ENCODE data around the gene KLKB1.

Gene KLKB1

GRCh38 chr4:186226521-186227189 is 652 bp upstream of the KLKB1 start:
- H3K18ac ChIP-seq (ENCODE audit: low read length) = no peak overlapping the region
- no peak overlapping the region for H2AK5ac ChIP-seq (ENCODE audit: low read length)
- no peak overlapping the region for H4K91ac ChIP-seq (ENCODE audit: low read depth, low read length)
- H3K27ac ChIP-seq (ENCODE audit: low read depth, low read length) = no peak overlapping the region
- no peak overlapping the region for H2AFZ ChIP-seq (ENCODE audit: insufficient read depth, low read length, poor library complexity)
- no peaks in the 10 kb centered on the region for H3K27me3 ChIP-seq (ENCODE audit: insufficient read depth, low read length)
- no peaks in the 10 kb centered on the region for H3K79me2 ChIP-seq (ENCODE audit: control insufficient read depth, insufficient read depth, low read length, poor library complexity)
- peaks cover 2% of the 10 kb centered on the region for H3K9me3 ChIP-seq (ENCODE audit: insufficient read depth, low read depth, low read length)
- no peak overlapping the region for H2BK12ac ChIP-seq (ENCODE audit: low read length)
- H3K4me1 ChIP-seq (ENCODE audit: control insufficient read depth in 1 of 2, insufficient read depth in 2 of 2, low read length in 2 of 2) = no peaks in the 10 kb centered on the region
- no peak for DNase-seq
- no CpG with 5 or more reads among the region's 3 CpGs for WGBS (ENCODE audit: extremely low coverage, insufficient coverage, insufficient read length)
- H4K8ac ChIP-seq (ENCODE audit: low read depth, low read length) = no peak overlapping the region
- no peaks in the 10 kb centered on the region for H3K79me1 ChIP-seq (ENCODE audit: low read length)
- no peak overlapping the region for H4K12ac ChIP-seq (ENCODE audit: low read depth, low read length)
- H2BK120ac ChIP-seq (ENCODE audit: insufficient read depth, low read length, poor library complexity) = no peak overlapping the region
- H3K36me3 ChIP-seq (ENCODE audit: control insufficient read depth in 1 of 2, insufficient read depth in 2 of 2, low read length in 2 of 2) = no peaks in the 10 kb centered on the region
- H3K4me2 ChIP-seq (ENCODE audit: low read length) = no peak overlapping the region
- H3K23ac ChIP-seq (ENCODE audit: low read length) = no peak overlapping the region
- no peak overlapping the region for H3K9ac ChIP-seq (ENCODE audit: low read length)
- H3K4ac ChIP-seq (ENCODE audit: low read depth, low read length) = no peak overlapping the region
- no peak overlapping the region for H2BK5ac ChIP-seq (ENCODE audit: low read depth, low read length, poor library complexity)
- H3K4me3 ChIP-seq (ENCODE audit: low read depth, low read length) = no peak overlapping the region
- H3K14ac ChIP-seq (ENCODE audit: low read length) = no peak overlapping the region

GRCh38 chr4:186227744-186228513 is 622 bp downstream of the KLKB1 start:
- Histone ChIP-seq H2BK12ac (ENCODE audit: low read length) (no peak overlapping the region), H3K27me3 (ENCODE audit: insufficient read depth, low read length) (no peaks in the 10 kb centered on the region), H2AK5ac (ENCODE audit: low read length) (no peak overlapping the region), H4K8ac (ENCODE audit: low read depth, low read length) (no peak overlapping the region), H2BK5ac (ENCODE audit: low read depth, low read length, poor library complexity) (no peak overlapping the region), H3K9ac (ENCODE audit: low read length) (no peak overlapping the region), H3K4ac (ENCODE audit: low read depth, low read length) (no peak overlapping the region), H4K91ac (ENCODE audit: low read depth, low read length) (no peak overlapping the region), H3K14ac (ENCODE audit: low read length) (no peak overlapping the region), H3K9me3 (ENCODE audit: insufficient read depth, low read depth, low read length) (peaks cover 2% of the 10 kb centered on the region), H4K12ac (ENCODE audit: low read depth, low read length) (no peak overlapping the region), H3K4me3 (ENCODE audit: low read depth, low read length) (no peak overlapping the region), H3K18ac (ENCODE audit: low read length) (no peak overlapping the region), H3K23ac (ENCODE audit: low read length) (no peak overlapping the region), H3K4me2 (ENCODE audit: low read length) (no peak overlapping the region), H2AFZ (ENCODE audit: insufficient read depth, low read length, poor library complexity) (no peak overlapping the region), H3K27ac (ENCODE audit: low read depth, low read length) (no peak overlapping the region), H3K4me1 (ENCODE audit: control insufficient read depth in 1 of 2, insufficient read depth in 2 of 2, low read length in 2 of 2) (no peaks in the 10 kb centered on the region), H3K79me1 (ENCODE audit: low read length) (no peaks in the 10 kb centered on the region), H3K36me3 (ENCODE audit: control insufficient read depth in 1 of 2, insufficient read depth in 2 of 2, low read length in 2 of 2) (no peaks in the 10 kb centered on the region), H3K79me2 (ENCODE audit: control insufficient read depth, insufficient read depth, low read length, poor library complexity) (no peaks in the 10 kb centered on the region), H2BK120ac (ENCODE audit: insufficient read depth, low read length, poor library complexity) (no peak overlapping the region)
- no CpG with 5 or more reads among the region's 2 CpGs for WGBS (ENCODE audit: extremely low coverage, insufficient coverage, insufficient read length)
- DNase-seq = no peak

GRCh38 chr4:186228514-186228894 is 1.2 kb downstream of the KLKB1 start:
- Histone ChIP-seq H4K12ac (ENCODE audit: low read depth, low read length) (no peak overlapping the region), H2BK5ac (ENCODE audit: low read depth, low read length, poor library complexity) (no peak overlapping the region), H3K9me3 (ENCODE audit: insufficient read depth, low read depth, low read length) (peaks cover 2% of the 10 kb centered on the region), H3K4ac (ENCODE audit: low read depth, low read length) (no peak overlapping the region), H3K4me3 (ENCODE audit: low read depth, low read length) (no peak overlapping the region), H3K4me2 (ENCODE audit: low read length) (no peak overlapping the region), H3K4me1 (ENCODE audit: control insufficient read depth in 1 of 2, insufficient read depth in 2 of 2, low read length in 2 of 2) (no peaks in the 10 kb centered on the region), H3K18ac (ENCODE audit: low read length) (no peak overlapping the region), H3K36me3 (ENCODE audit: control insufficient read depth in 1 of 2, insufficient read depth in 2 of 2, low read length in 2 of 2) (no peaks in the 10 kb centered on the region), H3K14ac (ENCODE audit: low read length) (no peak overlapping the region), H3K23ac (ENCODE audit: low read length) (no peak overlapping the region), H4K91ac (ENCODE audit: low read depth, low read length) (no peak overlapping the region), H3K27ac (ENCODE audit: low read depth, low read length) (no peak overlapping the region), H2AFZ (ENCODE audit: insufficient read depth, low read length, poor library complexity) (no peak overlapping the region), H3K27me3 (ENCODE audit: insufficient read depth, low read length) (no peaks in the 10 kb centered on the region), H2AK5ac (ENCODE audit: low read length) (no peak overlapping the region), H2BK120ac (ENCODE audit: insufficient read depth, low read length, poor library complexity) (no peak overlapping the region), H3K79me2 (ENCODE audit: control insufficient read depth, insufficient read depth, low read length, poor library complexity) (no peaks in the 10 kb centered on the region), H3K9ac (ENCODE audit: low read length) (no peak overlapping the region), H2BK12ac (ENCODE audit: low read length) (no peak overlapping the region), H3K79me1 (ENCODE audit: low read length) (no peaks in the 10 kb centered on the region), H4K8ac (ENCODE audit: low read depth, low read length) (no peak overlapping the region)
- no peak for DNase-seq
- WGBS (ENCODE audit: extremely low coverage, insufficient coverage, insufficient read length) = no CpG with 5 or more reads among the region's 2 CpGs

GRCh38 chr4:186234367-186234766 is 7.1 kb downstream of the KLKB1 start:
- no peak overlapping the region for H3K4me3 ChIP-seq (ENCODE audit: low read depth, low read length)
- H4K8ac ChIP-seq (ENCODE audit: low read depth, low read length) = no peak overlapping the region
- H2AFZ ChIP-seq (ENCODE audit: insufficient read depth, low read length, poor library complexity) = no peak overlapping the region
- no peak overlapping the region for H3K18ac ChIP-seq (ENCODE audit: low read length)
- H3K79me2 ChIP-seq (ENCODE audit: control insufficient read depth, insufficient read depth, low read length, poor library complexity) = no peaks in the 10 kb centered on the region
- no peaks in the 10 kb centered on the region for H3K4me1 ChIP-seq (ENCODE audit: control insufficient read depth in 1 of 2, insufficient read depth in 2 of 2, low read length in 2 of 2)
- no peak overlapping the region for H2BK5ac ChIP-seq (ENCODE audit: low read depth, low read length, poor library complexity)
- H3K27ac ChIP-seq (ENCODE audit: low read depth, low read length) = no peak overlapping the region
- no peak overlapping the region for H3K14ac ChIP-seq (ENCODE audit: low read length)
- H2BK12ac ChIP-seq (ENCODE audit: low read length) = no peak overlapping the region
- DNase-seq = no peak
- no peak overlapping the region for H3K9ac ChIP-seq (ENCODE audit: low read length)
- no peak overlapping the region for H4K12ac ChIP-seq (ENCODE audit: low read depth, low read length)
- no CpG with 5 or more reads among the region's 2 CpGs for WGBS (ENCODE audit: extremely low coverage, insufficient coverage, insufficient read length)
- no peak overlapping the region for H3K23ac ChIP-seq (ENCODE audit: low read length)
- H4K91ac ChIP-seq (ENCODE audit: low read depth, low read length) = no peak overlapping the region
- no peak overlapping the region for H3K4me2 ChIP-seq (ENCODE audit: low read length)
- H3K79me1 ChIP-seq (ENCODE audit: low read length) = no peaks in the 10 kb centered on the region
- H3K27me3 ChIP-seq (ENCODE audit: insufficient read depth, low read length) = no peaks in the 10 kb centered on the region
- no peak overlapping the region for H2BK120ac ChIP-seq (ENCODE audit: insufficient read depth, low read length, poor library complexity)
- no peak overlapping the region for H2AK5ac ChIP-seq (ENCODE audit: low read length)
- no peaks in the 10 kb centered on the region for H3K9me3 ChIP-seq (ENCODE audit: insufficient read depth, low read depth, low read length)
- no peaks in the 10 kb centered on the region for H3K36me3 ChIP-seq (ENCODE audit: control insufficient read depth in 1 of 2, insufficient read depth in 2 of 2, low read length in 2 of 2)
- no peak overlapping the region for H3K4ac ChIP-seq (ENCODE audit: low read depth, low read length)

Measured in trophoblast cell (in vitro differentiated cells and primary cell).